ENCODE results near the gene NTPCR.
"Not testable (repeated sequence)": the region's sequence is repeated elsewhere in the genome, so short reads cannot be mapped to it uniquely, and the experiment has no call there.

The NTPCR gene, protein sequence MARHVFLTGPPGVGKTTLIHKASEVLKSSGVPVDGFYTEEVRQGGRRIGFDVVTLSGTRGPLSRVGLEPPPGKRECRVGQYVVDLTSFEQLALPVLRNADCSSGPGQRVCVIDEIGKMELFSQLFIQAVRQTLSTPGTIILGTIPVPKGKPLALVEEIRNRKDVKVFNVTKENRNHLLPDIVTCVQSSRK

GRCh38 chr1:232950197-232951176 is at the start of gene NTPCR:
TSS of gene NTPCR (plus strand) at chr1:232950611. CDS start at chr1:232950711, 100 bp downstream.
- DNase-seq: peak; percentile 94

- no peak for DNase-seq
These were observed 49.6 kb upstream of the NTPCR start for GRCh38 chr1:232900818-232901217.

DNA sequence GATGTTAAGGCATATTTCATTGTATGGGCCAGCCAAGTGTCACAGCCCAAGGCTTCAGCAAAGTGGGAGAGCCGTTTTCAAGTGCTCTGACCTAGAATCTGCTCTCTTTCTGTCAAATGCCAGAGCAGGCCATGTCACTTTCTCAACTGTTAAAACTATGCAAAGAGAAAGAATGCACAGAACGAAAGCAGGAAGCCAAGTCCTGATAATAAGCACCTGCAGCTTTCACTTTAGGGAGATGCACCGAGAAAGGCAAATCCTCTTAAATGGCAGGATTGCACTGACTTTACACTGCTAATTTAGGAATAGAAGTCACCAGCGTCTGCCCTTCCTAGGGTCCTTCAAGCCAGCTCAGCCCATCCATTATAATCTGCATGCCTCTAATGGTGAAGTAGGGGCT is 49.2 kb upstream of the NTPCR start:
- DNase-seq: no peak

DNA sequence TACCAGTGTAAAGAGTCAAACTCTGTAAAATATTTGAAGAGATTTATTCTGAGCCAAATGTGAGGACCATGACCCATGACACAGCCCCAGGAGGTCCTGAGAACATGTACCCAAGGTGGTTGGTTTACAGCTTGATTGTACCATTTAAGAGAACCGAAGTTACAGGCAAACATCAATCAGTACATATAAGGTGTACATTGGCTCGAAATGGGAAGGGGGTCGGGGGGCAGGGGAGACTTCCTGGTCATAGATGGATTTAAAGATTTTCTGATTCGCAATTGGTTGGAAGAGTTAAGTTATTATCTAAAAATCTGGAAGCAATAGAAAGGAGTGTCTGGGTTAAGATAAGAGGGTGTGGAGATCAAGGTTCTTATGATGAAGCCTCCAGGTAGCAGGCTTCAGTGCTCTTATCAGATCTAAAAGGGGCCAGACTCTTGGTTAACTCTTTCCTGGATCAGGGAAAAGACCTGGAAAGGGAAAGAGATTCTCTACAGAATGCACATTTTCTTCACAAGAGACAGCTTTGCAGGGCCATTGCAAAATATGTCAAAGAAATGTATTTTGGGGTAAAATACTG is 47.5 kb upstream of the NTPCR start:
- DNase-seq: no peak

DNA sequence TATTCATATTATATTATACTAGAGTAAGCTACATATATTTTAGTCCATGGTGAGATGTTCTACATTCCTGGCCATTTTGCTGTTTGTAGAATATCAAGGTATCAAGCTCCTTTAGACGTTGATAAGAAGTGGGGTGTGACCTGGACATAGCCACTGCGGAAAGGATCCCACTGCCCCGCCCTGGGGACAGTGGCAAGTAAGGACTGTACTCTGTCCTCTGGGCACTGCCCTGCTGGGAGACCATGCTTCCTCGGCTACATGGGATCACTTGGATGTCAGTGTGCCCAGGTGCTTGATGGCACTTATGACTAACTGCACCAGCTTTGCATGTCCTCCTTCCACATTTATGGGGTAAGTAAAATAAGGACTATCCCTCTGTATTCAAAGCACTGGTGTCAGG is 46.3 kb upstream of the NTPCR start:
- DNase-seq: no peak

DNA sequence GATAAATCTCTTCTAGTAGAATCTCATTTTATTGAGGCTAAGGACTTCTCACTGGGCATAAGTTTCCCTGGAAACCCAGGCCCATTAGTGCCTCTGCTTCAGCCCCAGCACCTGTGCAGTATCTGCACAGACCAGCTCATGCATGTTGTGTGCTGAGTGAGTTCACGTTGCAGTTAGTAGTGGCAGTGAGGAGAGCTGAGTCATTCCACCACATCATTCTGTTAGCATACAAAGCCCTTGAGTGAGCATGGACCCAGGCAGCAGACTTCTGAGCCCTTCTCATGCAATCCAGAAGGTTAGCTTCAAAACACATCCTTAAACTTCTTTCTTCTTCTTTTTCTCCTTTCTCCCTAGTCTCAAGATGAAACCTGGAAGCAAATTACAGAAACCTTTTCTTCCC is 45.8 kb upstream of the NTPCR start:
- no peak for DNase-seq

DNA sequence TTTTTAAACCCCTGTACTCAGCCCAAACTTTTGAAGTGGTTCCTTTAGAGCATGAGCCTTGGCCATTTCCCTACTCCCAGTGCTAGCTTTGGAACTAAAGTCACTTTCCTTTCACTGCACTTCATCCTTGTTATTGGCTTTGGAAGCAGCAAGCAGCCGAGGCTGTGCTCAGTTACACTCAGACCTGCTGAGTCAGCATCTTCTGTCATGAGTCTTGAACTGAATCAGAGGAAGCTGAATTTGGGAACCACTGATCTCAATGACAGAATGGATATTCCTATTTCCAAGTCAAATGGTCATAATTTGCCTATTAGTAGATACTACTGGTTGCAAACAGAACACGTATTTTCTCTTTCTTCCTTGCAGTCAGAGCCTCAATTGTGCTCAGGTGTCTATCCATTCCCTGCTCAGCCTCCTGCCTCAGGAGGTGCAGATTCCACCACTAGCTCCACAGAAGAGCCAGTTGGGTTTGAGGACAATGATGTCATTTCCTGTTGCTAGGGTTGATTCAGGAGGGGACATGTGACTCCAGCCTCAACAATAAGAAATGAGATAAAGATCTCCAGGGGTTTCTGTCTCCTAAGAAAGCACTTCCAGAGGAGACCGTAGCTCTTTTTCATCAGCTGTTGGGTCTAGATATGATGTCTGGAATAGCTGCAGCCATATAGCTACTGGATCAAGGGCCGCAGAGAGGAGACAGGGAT is 44.9 kb upstream of the NTPCR start:
- no peak for DNase-seq

DNA sequence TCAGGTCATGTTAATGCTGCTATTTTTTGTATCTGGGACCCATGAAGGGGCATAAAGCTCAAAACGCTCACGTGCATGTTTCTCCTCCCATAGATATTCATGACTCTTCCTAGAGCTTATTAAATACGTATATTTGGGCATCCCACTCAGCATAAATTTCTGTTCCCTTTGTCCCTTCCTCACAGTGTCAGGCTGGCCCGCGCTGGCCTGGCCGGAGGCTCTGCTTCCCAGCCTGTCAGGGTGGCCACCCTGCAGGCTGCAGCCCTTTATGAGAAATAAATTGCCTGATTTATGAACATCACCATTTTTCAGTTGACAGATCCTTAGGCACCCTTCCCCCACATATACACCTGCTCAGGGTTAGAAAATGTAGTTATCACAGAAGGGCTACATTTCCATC is 44.0 kb upstream of the NTPCR start:
- DNase-seq: no peak

- no peak for DNase-seq
These were observed 41.6 kb upstream of the NTPCR start for GRCh38 chr1:232908831-232909230.

- DNase-seq: no peak
These were observed 40.7 kb upstream of the NTPCR start for GRCh38 chr1:232909752-232910151.

DNA sequence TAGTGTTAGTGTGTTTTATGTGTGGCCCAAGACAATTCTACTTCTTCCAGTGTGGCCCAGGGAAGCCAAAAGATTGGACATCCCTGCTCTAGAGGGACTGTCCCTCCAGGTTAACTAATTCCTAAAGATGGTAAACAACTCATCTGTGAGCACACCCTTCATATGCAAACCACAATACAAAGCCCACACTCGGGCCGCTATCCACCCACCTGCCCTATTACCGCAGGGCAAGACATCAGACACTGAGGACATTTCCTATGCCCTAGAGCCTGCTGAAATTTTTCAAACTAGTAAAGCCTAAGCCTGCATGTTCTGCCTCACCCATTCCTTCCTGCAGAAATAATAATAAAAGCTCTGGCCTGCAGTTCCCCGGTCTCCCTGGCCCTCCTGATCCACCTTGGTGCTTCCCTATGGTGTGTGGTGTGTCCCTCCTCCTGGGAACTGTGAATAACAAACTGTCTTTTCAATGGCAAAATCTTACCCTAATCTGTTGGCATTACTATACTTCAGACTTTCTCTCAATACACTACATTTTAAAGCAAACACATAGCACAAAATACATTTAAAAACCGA is 39.3 kb upstream of the NTPCR start:
- no peak for DNase-seq

GRCh38 chr1:232912845-232913580 is 37.4 kb upstream of the NTPCR start:
- DNase-seq: no peak

- DNase-seq: not testable (repeated sequence)
These were observed 36.1 kb upstream of the NTPCR start for GRCh38 chr1:232914271-232914670.

- no peak for DNase-seq
These were observed 35.2 kb upstream of the NTPCR start for GRCh38 chr1:232915212-232915611.

GRCh38 chr1:232917053-232917452 is 33.4 kb upstream of the NTPCR start:
- DNase-seq: no peak

DNA sequence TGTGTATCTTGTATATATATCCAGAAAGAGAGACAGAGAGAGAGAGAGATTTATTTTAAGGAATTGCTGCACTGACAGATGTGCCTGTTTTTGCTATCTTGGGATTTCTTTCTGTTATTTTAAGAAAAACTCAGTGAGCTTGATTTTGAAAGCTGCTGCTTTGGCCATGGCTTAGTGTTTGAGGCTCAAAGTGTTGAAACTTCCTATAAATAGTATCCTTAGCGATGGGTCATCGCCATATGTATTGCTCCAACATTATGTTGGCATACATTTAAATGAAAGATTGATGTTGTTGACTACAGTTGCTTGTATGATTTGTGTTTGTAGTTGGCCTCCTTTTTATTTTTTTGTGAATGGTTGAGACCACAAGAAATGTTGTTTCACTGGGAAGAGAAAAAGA is 29.0 kb upstream of the NTPCR start:
- DNase-seq: no peak

GRCh38 chr1:232922485-232922884 is 27.9 kb upstream of the NTPCR start:
- no peak for DNase-seq

- DNase-seq: peak; percentile 46
These were observed 26.5 kb upstream of the NTPCR start for GRCh38 chr1:232923739-232924386.

GRCh38 chr1:232924874-232925273 is 25.5 kb upstream of the NTPCR start:
- DNase-seq: no peak

- no peak for DNase-seq
These were observed 24.8 kb upstream of the NTPCR start for GRCh38 chr1:232925421-232926220.

- DNase-seq: not testable (repeated sequence)
These were observed 23.2 kb upstream of the NTPCR start for GRCh38 chr1:232927166-232927565.

All from activated naive CD4-positive, alpha-beta T cell treated with Interleukin-2 at 50 U/mL for 16 hours (primary cell).